Measurements from ENCODE around the gene CCDC112. TPM values are rescaled to one million over a fixed set of nuclear protein-coding genes. Genes with fewer than 3 reads are reported as not detected.
"Not testable (repeated sequence)": the region's sequence is repeated elsewhere in the genome, so short reads cannot be mapped to it uniquely, and the experiment has no call there.

Gene CCDC112
- total RNA-seq, 2 experiments from 2014 or later: 3.1 to 3.9 TPM

DNA sequence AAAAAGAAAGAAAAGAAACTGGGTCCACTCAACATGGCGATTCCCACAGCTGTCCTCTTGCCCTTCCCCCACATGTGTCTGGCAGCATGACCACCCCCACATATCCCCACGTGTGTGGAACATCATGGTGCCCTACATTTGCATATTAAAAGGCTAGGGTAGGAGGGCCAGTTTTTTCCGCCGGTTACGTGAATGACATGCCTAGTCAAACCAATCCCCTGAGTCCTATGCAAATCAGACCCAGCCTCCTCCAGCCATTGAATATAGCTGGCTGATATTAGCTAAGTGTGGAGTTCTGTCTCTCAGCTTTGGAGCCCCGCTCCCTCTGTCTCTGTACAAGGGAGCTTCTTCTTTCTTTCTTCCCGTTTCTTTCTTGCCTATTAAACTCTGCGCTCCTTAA lies 33.0 kb upstream of the CCDC112 start:
- CTCF ChIA-PET: interaction anchor here (0.6 kb wide), 1 partner anchor 814 kb away, joined by 3 read pairs; no protein-coding TSS in a partner anchor
- ATAC-seq (ENCODE audit: poor library complexity) (no peak), DNase-seq (no peak)
- H3K27me3 Mint-ChIP-seq: peaks cover 21% of the 10 kb centered on the region
- intact Hi-C loops (cut with DNase I, micrococcal nuclease): no loop called here
- no peak overlapping the region for H3K4me3 Mint-ChIP-seq
- Histone ChIP-seq H3K27me3 (ENCODE audit: control insufficient read depth in 1 of 2, insufficient read depth in 2 of 2, low read length in 2 of 2) (no peaks in the 10 kb centered on the region), H3K27ac (ENCODE audit: low read depth in 1 of 2, low read length in 2 of 2) (no peak overlapping the region), H3K9me3 (ENCODE audit: control insufficient read depth in 1 of 2, insufficient read depth in 1 of 2, low read length in 2 of 2) (no peaks in the 10 kb centered on the region), H3K36me3 (ENCODE audit: insufficient read depth, low read length) (no peaks in the 10 kb centered on the region), H3K4me3 (ENCODE audit: low read length) (no peak overlapping the region), H3K4me1 (ENCODE audit: insufficient read depth, low read length) (no peaks in the 10 kb centered on the region)
- no peak overlapping the region for H3K27ac Mint-ChIP-seq
- H3K9me3 Mint-ChIP-seq: no peaks in the 10 kb centered on the region
- no peaks in the 10 kb centered on the region for H3K4me1 Mint-ChIP-seq (ENCODE audit: low read depth)
- TF ChIP-seq, protein P1, sequence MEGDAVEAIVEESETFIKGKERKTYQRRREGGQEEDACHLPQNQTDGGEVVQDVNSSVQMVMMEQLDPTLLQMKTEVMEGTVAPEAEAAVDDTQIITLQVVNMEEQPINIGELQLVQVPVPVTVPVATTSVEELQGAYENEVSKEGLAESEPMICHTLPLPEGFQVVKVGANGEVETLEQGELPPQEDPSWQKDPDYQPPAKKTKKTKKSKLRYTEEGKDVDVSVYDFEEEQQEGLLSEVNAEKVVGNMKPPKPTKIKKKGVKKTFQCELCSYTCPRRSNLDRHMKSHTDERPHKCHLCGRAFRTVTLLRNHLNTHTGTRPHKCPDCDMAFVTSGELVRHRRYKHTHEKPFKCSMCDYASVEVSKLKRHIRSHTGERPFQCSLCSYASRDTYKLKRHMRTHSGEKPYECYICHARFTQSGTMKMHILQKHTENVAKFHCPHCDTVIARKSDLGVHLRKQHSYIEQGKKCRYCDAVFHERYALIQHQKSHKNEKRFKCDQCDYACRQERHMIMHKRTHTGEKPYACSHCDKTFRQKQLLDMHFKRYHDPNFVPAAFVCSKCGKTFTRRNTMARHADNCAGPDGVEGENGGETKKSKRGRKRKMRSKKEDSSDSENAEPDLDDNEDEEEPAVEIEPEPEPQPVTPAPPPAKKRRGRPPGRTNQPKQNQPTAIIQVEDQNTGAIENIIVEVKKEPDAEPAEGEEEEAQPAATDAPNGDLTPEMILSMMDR (IDR thresholded peaks at IDR 0.05): no peak
- POLR2A ChIA-PET: no interaction called here
- H3K36me3 Mint-ChIP-seq (ENCODE audit: low read depth): no peaks in the 10 kb centered on the region

DNA sequence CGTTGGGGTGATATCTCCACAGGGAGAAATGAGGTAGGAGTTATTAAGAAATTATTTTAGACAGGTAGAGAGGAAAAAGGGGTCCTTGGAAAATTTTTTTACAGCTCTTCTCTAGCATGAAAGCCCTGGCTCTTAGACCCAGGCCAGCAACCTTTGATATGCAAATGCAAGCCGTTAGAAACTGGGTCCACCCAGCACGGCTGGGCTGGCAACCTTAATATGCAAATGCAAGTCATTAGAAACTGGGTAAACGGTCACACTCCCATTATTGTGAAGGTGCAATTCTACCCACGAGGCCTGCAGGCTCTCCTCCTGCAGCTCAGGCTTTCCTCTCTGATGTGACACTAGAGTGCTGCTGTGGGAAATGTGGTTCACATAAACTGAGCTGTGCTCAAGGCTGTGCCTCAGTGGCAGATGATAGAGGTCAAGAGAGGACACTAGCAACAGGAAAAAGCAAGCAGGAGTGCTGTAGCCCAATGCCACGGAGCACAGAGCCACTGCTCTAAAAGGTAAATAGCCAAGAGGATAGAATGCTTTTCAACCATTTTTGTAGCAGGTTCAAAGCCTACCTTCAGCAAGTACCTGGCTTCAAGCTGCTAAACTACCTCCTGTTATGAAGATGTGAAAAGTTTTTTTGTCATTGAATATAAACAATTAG lies 32.3 kb upstream of the CCDC112 start:
- intact Hi-C loops (cut with DNase I, micrococcal nuclease); H3K27me3 ChIP-seq (ENCODE audit: control insufficient read depth in 1 of 2, insufficient read depth in 2 of 2, low read length in 2 of 2); H3K27ac ChIP-seq (ENCODE audit: low read depth in 1 of 2, low read length in 2 of 2); H3K9me3 Mint-ChIP-seq; H3K4me1 ChIP-seq (ENCODE audit: insufficient read depth, low read length); H3K36me3 Mint-ChIP-seq (ENCODE audit: low read depth); H3K4me1 Mint-ChIP-seq (ENCODE audit: low read depth); H3K4me3 Mint-ChIP-seq; H3K36me3 ChIP-seq (ENCODE audit: insufficient read depth, low read length); H3K9me3 ChIP-seq (ENCODE audit: control insufficient read depth in 1 of 2, insufficient read depth in 1 of 2, low read length in 2 of 2); POLR2A ChIA-PET; H3K4me3 ChIP-seq (ENCODE audit: low read length); ATAC-seq (ENCODE audit: poor library complexity); DNase-seq; H3K27ac Mint-ChIP-seq: not testable (repeated sequence)
- CTCF ChIA-PET: interaction anchor here (0.6 kb wide), 1 partner anchor 814 kb away, joined by 3 read pairs; no protein-coding TSS in a partner anchor
- H3K27me3 Mint-ChIP-seq: peaks cover 27% of the 10 kb centered on the region

DNA sequence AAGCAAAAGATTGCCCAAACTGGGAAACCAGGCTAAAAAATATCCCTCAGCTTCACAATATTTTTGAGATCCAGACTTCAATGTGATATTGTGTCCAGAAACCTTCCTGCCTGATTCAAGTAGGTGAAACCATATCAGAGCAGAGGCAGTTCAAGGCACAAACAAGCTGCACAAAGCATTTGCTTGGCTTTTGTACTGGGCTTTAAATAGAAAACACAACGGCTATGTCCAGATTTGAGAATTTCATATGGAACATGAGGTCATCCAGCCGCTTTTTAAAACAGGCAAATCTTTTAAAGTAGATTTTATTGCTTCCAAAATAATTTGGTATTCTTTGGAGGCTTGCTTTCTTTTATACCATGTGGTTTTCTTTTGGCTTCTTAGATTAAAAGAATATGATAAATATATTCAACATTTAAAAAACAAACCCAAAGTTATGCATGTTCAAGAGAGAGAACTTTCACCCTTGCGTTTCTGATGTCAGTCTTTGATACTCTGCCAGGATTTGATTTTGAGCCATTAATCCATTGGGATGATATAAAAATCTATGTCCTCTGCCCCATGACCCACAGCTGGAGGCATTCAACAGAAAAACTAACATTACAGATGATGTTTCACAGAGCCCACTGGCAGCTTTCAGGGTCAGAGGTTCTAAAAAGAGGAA lies 29.0 kb upstream of the CCDC112 start:
- TF ChIP-seq, protein P1 (IDR thresholded peaks at IDR 0.05): no peak
- Mint-ChIP-seq H3K4me1 (ENCODE audit: low read depth) (no peaks in the 10 kb centered on the region), H3K4me3 (no peak overlapping the region), H3K27me3 (peaks cover 41% of the 10 kb centered on the region), H3K9me3 (no peaks in the 10 kb centered on the region), H3K27ac (no peak overlapping the region), H3K36me3 (ENCODE audit: low read depth) (no peaks in the 10 kb centered on the region)
- H3K9me3 ChIP-seq (ENCODE audit: control insufficient read depth in 1 of 2, insufficient read depth in 1 of 2, low read length in 2 of 2): no peaks in the 10 kb centered on the region
- no peaks in the 10 kb centered on the region for H3K27me3 ChIP-seq (ENCODE audit: control insufficient read depth in 1 of 2, insufficient read depth in 2 of 2, low read length in 2 of 2)
- H3K36me3 ChIP-seq (ENCODE audit: insufficient read depth, low read length): no peaks in the 10 kb centered on the region
- ChIA-PET CTCF (no interaction called here), POLR2A (no interaction called here)
- no peak overlapping the region for H3K4me3 ChIP-seq (ENCODE audit: low read length)
- intact Hi-C loops (cut with DNase I, micrococcal nuclease): no loop called here
- H3K27ac ChIP-seq (ENCODE audit: low read depth in 1 of 2, low read length in 2 of 2): no peak overlapping the region
- ATAC-seq (ENCODE audit: poor library complexity) (no peak), DNase-seq (no peak)
- H3K4me1 ChIP-seq (ENCODE audit: insufficient read depth, low read length): no peaks in the 10 kb centered on the region

All from CD4-positive, alpha-beta T cell (primary cell).